ENCODE measurements around the gene CTXND1.

GRCh38 chr15:80250614-80251427 lies 1.2 kb downstream of the CTXND1 start:
- TF ChIP-seq CTCF (IDR thresholded peaks at IDR 0.05): no peak
- TF ChIP-seq CHD4 (IDR thresholded peaks at IDR 0.05; ENCODE audit: borderline replicate concordance): no peak
- no peak for TF ChIP-seq JUN (IDR thresholded peaks at IDR 0.05)
